Calu3 (cell line): ENCODE measurements around the gene RFLNA. TPM values are rescaled to one million over a fixed set of nuclear protein-coding genes. Genes with fewer than 3 reads are reported as not detected.
"Not testable (repeated sequence)": the region's sequence is repeated elsewhere in the genome, so short reads cannot be mapped to it uniquely, and the experiment has no call there.

ENCODE experiments used
- BruUV-seq: library from RNA; stranded (reverse); fragments of 400-500 nt; replicated peaks from 2 replicates; lab custom pipeline; 2021; lab: Mats Ljungman, UMichigan
- CTCF ChIA-PET: fragments of 300-600 bp; sonication (Branson Sonifier 250); formaldehyde crosslinking; loops from one replicate; lab custom pipeline; 2022; ENCODE audit warnings: antibody characterized with exemption; lab: Charles Lee
- DNase-seq: peaks from one replicate; pipeline ENCODE4 v3.0.0; 2022
- H3K27ac Mint-ChIP-seq: one replicate; pipeline ENCODE4 v1.8.0; 2022; ENCODE audit warnings: mixed read lengths; ENCODE audit not compliant: unreplicated experiment
- H3K27me3 Mint-ChIP-seq: one replicate; pipeline ENCODE4 v1.8.0; 2022; ENCODE audit warnings: mixed read lengths; ENCODE audit not compliant: unreplicated experiment
- H3K36me3 Mint-ChIP-seq: one replicate; pipeline ENCODE4 v1.8.0; 2022; ENCODE audit warnings: mild to moderate bottlenecking, moderate library complexity, mixed read lengths; ENCODE audit not compliant: insufficient read depth, unreplicated experiment
- H3K4me1 Mint-ChIP-seq: one replicate; pipeline ENCODE4 v1.8.0; 2022; ENCODE audit warnings: mild to moderate bottlenecking, low read depth, mixed read lengths; ENCODE audit not compliant: unreplicated experiment
- H3K4me3 Mint-ChIP-seq: one replicate; pipeline ENCODE4 v1.8.0; 2022; ENCODE audit warnings: mild to moderate bottlenecking, low read depth, moderate library complexity, mixed read lengths; ENCODE audit not compliant: unreplicated experiment
- H3K9me3 Mint-ChIP-seq: one replicate; pipeline ENCODE4 v1.8.0; 2022; ENCODE audit warnings: low read depth, mixed read lengths; ENCODE audit not compliant: unreplicated experiment
- intact Hi-C: fragments of 100-400 bp; cut with micrococcal nuclease; formaldehyde crosslinking; loops from one replicate; pipeline ENCODE4 v1.10.0; 2022; ENCODE audit not compliant: unreplicated experiment
- total RNA-seq: library from RNA; stranded (reverse); gene quantifications from 2 replicates; pipeline ENCODE4 v1.2.3, GENCODE V29; 2022
- TF ChIP-seq, protein P1 (sequence below): fragments of 200-600 bp; IDR thresholded peaks from one replicate; pipeline ENCODE4 v1.8.0; 2022; ENCODE audit warnings: antibody characterized with exemption; ENCODE audit not compliant: unreplicated experiment

RFLNA gene
- total RNA-seq, 1 experiment from 2014 or later = not detected

DNA sequence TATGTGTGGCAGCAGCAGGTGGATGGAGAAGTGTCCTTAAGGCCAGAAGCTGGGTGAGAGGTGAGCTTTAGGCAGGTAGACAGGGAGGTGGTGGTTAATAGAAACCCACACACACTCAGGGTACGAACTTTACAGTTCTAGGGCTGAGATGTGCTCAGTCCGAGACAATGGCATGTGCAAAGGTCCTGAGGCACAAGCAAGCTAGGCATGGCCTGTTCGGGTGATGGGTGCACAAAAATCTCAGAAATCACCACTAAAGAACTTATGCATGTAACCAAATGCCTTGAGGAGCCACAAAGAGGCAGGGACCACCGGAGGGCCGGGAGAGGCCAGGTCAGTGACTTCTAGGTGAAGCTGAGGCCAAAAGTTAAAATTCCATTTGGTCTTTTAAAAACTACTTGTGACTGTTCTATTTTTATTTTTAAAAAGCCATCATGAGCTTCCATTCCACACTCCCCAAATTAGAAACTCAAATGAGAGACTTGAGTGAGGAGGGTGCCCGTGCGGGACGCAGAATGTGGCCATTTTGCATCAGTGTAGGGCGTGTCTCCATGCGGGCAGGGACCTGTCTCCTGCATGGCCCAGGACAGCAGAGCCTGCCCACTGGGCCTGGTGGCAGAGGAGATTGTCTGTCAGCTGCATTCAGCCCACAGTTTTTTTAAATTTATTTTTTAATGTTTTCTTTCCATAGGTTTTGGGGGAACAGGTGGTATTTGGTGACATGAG lies 4.0 kb downstream of the RFLNA start:
- no peaks in the 10 kb centered on the region for H3K36me3 Mint-ChIP-seq

DNA sequence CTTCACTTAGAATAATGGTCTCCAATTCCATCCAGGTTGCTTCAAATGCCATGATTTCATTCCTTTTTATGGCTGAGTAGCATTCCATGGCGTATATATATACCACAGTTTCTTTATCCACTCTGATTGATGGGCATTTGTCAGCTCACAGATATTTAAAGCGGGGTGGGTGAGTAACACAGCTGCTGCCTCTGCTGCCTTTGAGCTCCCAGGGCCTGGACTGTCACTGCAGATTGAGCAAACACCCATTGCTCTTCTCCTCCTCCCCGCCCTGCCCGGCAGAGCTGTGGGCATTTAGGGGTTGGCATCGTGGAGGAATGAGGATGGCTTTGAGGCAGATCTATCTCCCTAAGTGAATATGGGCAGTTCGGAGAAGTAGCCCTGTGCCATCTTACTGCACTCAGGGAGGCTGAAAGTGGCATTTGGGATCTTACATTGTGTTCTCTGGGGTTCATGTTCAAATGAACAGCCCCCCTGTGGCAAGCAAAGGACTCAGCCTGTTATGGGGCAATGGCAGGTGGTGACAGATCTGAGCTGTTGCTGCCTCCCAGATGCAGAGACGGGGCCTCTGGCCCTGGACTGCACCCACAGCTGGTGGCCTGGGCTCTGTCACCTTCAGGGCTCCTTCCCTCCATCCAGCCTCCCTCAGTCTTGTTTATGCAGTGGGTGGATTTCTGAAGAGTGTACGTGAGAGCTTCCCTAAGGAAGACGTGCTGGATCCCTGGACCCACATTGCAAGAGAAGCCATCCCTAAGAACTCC lies 4.9 kb downstream of the RFLNA start:
- CTCF ChIA-PET = interaction anchor here (0.7 kb wide), 1 partner anchor 42 kb away, joined by 3 read pairs; no protein-coding TSS in a partner anchor
- TF ChIP-seq, protein P1, sequence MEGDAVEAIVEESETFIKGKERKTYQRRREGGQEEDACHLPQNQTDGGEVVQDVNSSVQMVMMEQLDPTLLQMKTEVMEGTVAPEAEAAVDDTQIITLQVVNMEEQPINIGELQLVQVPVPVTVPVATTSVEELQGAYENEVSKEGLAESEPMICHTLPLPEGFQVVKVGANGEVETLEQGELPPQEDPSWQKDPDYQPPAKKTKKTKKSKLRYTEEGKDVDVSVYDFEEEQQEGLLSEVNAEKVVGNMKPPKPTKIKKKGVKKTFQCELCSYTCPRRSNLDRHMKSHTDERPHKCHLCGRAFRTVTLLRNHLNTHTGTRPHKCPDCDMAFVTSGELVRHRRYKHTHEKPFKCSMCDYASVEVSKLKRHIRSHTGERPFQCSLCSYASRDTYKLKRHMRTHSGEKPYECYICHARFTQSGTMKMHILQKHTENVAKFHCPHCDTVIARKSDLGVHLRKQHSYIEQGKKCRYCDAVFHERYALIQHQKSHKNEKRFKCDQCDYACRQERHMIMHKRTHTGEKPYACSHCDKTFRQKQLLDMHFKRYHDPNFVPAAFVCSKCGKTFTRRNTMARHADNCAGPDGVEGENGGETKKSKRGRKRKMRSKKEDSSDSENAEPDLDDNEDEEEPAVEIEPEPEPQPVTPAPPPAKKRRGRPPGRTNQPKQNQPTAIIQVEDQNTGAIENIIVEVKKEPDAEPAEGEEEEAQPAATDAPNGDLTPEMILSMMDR = no peak
- H3K36me3 Mint-ChIP-seq = no peaks in the 10 kb centered on the region
- intact Hi-C loops = no loop called here
- no peak for DNase-seq
- no peak overlapping the region for H3K4me3 Mint-ChIP-seq
- no peaks in the 10 kb centered on the region for H3K4me1 Mint-ChIP-seq
- no TSS peak for BruUV-seq
- no peaks in the 10 kb centered on the region for H3K9me3 Mint-ChIP-seq
- H3K27me3 Mint-ChIP-seq = peaks cover 89% of the 10 kb centered on the region
- no peak overlapping the region for H3K27ac Mint-ChIP-seq

More for the DNA sequence above, 4.0 kb downstream of the RFLNA start:
- Mint-ChIP-seq H3K9me3 (no peaks in the 10 kb centered on the region), H3K4me1 (no peaks in the 10 kb centered on the region), H3K27ac (no peak overlapping the region), H3K4me3 (no peak overlapping the region), H3K27me3 (peaks cover 89% of the 10 kb centered on the region)
- TF ChIP-seq, protein P1 = no peak
- intact Hi-C loops = no loop called here
- no TSS peak for BruUV-seq
- DNase-seq = no peak
- CTCF ChIA-PET = no interaction called here

DNA sequence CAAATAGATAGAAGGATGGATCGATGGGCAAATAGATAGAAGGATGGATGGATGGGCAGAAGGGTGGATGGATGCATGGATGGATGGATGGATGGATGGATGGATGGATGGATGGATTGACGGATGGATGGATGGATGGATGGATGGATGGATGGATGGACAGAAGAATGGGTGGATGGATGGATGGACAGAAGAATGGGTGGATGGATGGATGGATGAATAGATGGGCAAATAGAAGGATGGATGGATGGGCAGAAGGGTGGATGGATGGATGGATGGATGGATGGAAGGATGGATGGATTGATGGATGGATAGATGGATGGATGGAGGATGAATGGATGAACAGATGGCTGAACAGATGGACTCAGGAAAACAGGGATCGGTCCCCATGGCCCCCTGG lies 5.8 kb downstream of the RFLNA start:
- H3K36me3 Mint-ChIP-seq, H3K27ac Mint-ChIP-seq, DNase-seq, intact Hi-C loops, H3K4me1 Mint-ChIP-seq, BruUV-seq, H3K9me3 Mint-ChIP-seq, H3K4me3 Mint-ChIP-seq: not testable (repeated sequence)
- H3K27me3 Mint-ChIP-seq = peaks cover 87% of the 10 kb centered on the region
- CTCF ChIA-PET = interaction anchor here (0.7 to 1.0 kb wide), 3 partner anchors 17 to 112 kb away, joined by 3 to 4 read pairs (median 3); no protein-coding TSS in a partner anchor

DNA sequence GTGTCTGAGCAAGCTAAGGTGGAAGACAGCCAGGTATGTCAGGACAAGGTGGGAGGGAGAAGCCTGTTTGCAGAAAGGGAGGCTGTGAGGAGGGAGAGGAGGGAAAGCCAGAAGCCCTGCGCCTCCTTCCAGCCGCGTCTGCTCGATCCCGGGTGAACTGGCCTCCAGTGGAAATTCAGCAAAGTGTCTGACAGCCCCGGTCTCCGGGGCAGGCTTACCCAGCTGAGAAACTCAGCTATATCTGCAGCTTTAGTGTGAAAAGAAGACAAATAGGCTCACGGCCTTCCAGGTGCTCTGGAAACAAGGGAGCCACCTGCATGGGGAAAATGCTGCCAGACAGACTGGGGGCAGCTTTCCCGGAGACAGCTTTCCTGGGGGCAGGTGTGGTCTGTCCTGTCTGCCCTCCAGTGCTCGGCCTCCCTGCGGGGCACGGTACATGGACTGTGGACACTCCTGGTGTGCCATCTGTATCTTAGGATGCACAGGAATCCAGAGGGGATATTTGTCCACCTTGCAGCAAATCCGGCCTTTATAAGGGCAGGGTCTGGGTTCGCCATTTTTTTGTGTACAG lies 6.3 kb downstream of the RFLNA start:
- CTCF ChIA-PET = interaction anchor here (0.7 to 1.0 kb wide), 3 partner anchors 10 to 112 kb away, joined by 3 to 4 read pairs (median 3); no protein-coding TSS in a partner anchor
- DNase-seq = no peak
- Mint-ChIP-seq H3K9me3 (no peaks in the 10 kb centered on the region), H3K27me3 (peaks cover 87% of the 10 kb centered on the region), H3K36me3 (no peaks in the 10 kb centered on the region), H3K27ac (no peak overlapping the region), H3K4me1 (no peaks in the 10 kb centered on the region), H3K4me3 (no peak overlapping the region)
- BruUV-seq = no TSS peak
- intact Hi-C loops = no loop called here
- TF ChIP-seq, protein P1 = no peak
